Measurements from ENCODE around the gene CEP41.

GRCh38 chr7:130421684-130422083, 19.1 kb downstream of the CEP41 start:
- TF ChIP-seq CTCF (conservative IDR thresholded peaks at IDR 0.05; ENCODE audit: low read depth in 2 of 2) (no peak), EZH2 (IDR thresholded peaks at IDR 0.05; ENCODE audit: low read depth, unreplicated experiment) (no peak), REST (IDR thresholded peaks at IDR 0.05; ENCODE audit: unreplicated experiment) (no peak), ZNF331 (CRISPR knock-in tag; IDR thresholded peaks at IDR 0.05; ENCODE audit: low read depth) (no peak), POLR2AphosphoS5 (IDR thresholded peaks at IDR 0.05; ENCODE audit: low read depth) (no peak), ETS1 (IDR thresholded peaks at IDR 0.05) (no peak), EZH2phosphoT487 (IDR thresholded peaks at IDR 0.05; ENCODE audit: unreplicated experiment) (no peak), JUNB (IDR thresholded peaks at IDR 0.05; ENCODE audit: unreplicated experiment) (no peak)

Data from GM23338 (cell line).